Neural cell (in vitro differentiated cells): Measurements from ENCODE around the gene LRRC49.

Source experiments
- CTCF ChIP-seq: fragments of 450-650 bp; IDR thresholded peaks from 2 replicates; pipeline ENCODE4 v1.5.1; 2014; ENCODE audit warnings: antibody characterized with exemption, mild to moderate bottlenecking, moderate library complexity; ENCODE audit not compliant: poor library complexity, severe bottlenecking
- REST ChIP-seq: IDR thresholded peaks from 2 replicates; pipeline ENCODE4 v1.6.1; 2012; ENCODE audit warnings: borderline replicate concordance

GRCh38 chr15:71042356-71042922 is 149.8 kb downstream of the LRRC49 start:
- no peak for TF ChIP-seq REST
- no peak for TF ChIP-seq CTCF
